ENCODE measurements around the gene DEDD2.

DNA sequence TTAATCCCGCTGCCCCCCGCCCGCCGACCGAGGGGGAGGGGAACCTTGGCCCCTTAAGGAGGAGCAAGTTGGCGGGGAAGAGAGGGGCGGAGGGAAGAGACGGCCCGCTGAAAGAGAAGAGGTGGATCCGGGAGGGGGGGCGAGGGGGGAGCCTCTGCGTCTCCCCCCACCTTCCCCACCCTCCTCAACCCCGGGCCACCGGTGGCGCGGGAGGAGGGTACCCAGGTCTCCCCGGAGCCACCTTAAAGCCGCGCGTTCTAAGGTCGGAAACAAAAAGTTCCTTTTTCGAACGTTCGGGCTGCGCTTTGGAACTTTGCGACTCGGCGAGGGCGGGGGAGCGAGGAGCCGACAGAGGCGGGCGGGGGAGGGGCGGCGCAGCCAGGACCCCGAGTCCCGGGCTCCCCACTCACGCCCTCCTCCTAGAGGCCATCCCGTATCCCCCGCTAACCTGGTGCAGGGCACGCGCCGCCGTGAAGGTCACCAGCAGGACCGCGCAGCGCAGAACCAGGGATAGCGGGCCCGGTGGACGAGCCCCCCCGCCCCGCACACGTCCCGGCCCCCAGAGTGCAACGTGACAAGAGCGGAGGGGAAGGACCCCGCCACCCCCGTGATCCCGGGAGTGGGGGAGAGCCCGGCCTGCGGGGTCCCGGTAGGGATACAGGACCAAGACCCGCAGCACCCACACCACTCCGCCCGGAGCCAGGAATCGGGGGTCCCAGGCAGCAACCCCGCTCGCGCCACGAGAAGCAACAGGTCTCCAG lies 36.8 kb upstream of the DEDD2 start:
- TF ChIP-seq, protein P1, sequence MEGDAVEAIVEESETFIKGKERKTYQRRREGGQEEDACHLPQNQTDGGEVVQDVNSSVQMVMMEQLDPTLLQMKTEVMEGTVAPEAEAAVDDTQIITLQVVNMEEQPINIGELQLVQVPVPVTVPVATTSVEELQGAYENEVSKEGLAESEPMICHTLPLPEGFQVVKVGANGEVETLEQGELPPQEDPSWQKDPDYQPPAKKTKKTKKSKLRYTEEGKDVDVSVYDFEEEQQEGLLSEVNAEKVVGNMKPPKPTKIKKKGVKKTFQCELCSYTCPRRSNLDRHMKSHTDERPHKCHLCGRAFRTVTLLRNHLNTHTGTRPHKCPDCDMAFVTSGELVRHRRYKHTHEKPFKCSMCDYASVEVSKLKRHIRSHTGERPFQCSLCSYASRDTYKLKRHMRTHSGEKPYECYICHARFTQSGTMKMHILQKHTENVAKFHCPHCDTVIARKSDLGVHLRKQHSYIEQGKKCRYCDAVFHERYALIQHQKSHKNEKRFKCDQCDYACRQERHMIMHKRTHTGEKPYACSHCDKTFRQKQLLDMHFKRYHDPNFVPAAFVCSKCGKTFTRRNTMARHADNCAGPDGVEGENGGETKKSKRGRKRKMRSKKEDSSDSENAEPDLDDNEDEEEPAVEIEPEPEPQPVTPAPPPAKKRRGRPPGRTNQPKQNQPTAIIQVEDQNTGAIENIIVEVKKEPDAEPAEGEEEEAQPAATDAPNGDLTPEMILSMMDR (IDR thresholded peaks at IDR 0.05), result no peak
- TF ChIP-seq POLR2A (IDR thresholded peaks at IDR 0.05), result no peak
